GM12892 (cell line): Measurements from ENCODE around the gene PARP12. TPM values are rescaled to one million over a fixed set of nuclear protein-coding genes. Genes with fewer than 3 reads are reported as not detected.
A peak's percentile ranks its signal among the peaks of the same experiment; 100 is the strongest.
"Not testable (repeated sequence)": the region's sequence is repeated elsewhere in the genome, so short reads cannot be mapped to it uniquely, and the experiment has no call there.

Source experiments
- DNase-seq: peaks from one replicate; pipeline ENCODE4 v3.0.0; 2011; ENCODE audit not compliant: insufficient read length
- FAIRE-seq: peaks from 2 replicates; lab custom pipeline; 2011; peaks lifted over from hg19 to GRCh38; lab: Jason Lieb, UNC
- POLR2A ChIP-seq: IDR thresholded peaks from 2 replicates; pipeline ENCODE4 v1.6.1; 2011; ENCODE audit warnings: low read depth, low read length, control low read depth
- POLR2AphosphoS5 ChIP-seq: IDR thresholded peaks from 2 replicates; pipeline ENCODE4 v1.6.1; 2011; ENCODE audit warnings: low read depth, low read length, control low read depth
- TAF1 ChIP-seq: IDR thresholded peaks from 2 replicates; pipeline ENCODE4 v1.6.1; 2011; ENCODE audit warnings: low read depth, mild to moderate bottlenecking, control low read depth, low read length, borderline replicate concordance
- polyA plus RNA-seq: library from polyadenylated mRNA; unstranded; fragments of >200 nt; gene quantifications from one replicate; pipeline ENCODE4 v1.2.1, GENCODE V29; 2012; ENCODE audit warnings: missing spikeins, inconsistent platforms; ENCODE audit not compliant: missing spikeins

Gene PARP12
- polyA plus RNA-seq = 12.1 TPM

DNA sequence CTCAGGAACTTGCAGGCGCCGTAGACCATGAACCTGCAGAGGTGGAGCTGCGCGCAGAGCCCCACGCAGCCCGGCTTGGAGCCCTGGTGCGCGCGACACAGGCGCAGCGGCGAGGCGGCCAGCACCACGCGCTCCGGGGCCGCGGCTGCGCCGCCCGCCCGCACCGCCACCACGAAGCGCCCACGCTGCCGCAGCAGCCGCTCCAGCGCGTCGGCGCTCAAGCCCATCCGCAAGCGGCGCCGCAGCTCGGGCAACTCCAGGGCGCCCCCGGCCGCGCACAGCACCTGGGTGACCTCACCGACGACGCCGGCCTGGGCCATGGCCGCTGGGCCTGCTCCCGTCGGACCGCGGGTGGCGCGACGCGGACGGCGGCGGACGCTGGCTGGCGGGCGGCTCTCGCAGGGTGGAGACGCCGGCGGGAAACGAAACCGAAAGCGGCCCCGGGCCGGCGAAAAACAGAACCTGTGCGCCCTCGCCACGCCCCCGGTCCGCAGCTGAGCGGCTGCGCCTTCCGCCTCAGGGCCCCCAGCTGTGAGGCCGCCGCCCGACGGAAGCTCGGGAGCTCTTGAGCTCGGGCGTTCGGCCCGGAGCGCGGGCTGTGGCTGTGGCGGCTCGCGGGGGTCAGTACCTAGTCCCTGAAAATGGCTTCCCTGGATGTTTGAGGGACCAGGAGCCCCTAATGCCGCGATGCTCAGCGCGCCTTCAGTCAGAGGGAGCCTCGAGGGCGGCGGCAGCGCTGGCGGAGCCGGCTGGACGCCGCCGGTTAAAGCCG, at the start of gene PARP12:
PARP12 (minus strand) TSS at position 424 of the 772 bp plus-strand sequence; CDS start at position 320, 104 bp downstream.
- TF ChIP-seq POLR2AphosphoS5 (no peak), TAF1 (no peak), POLR2A (peak; percentile 66; the same call in 1 of the 2 replicates)
- DNase-seq (peak; percentile 66), FAIRE-seq (peak; percentile 70)

- FAIRE-seq, DNase-seq: not testable (repeated sequence)
Observed at GRCh38 chr7:140108777-140109176, 46.0 kb upstream of the PARP12 start.

DNA sequence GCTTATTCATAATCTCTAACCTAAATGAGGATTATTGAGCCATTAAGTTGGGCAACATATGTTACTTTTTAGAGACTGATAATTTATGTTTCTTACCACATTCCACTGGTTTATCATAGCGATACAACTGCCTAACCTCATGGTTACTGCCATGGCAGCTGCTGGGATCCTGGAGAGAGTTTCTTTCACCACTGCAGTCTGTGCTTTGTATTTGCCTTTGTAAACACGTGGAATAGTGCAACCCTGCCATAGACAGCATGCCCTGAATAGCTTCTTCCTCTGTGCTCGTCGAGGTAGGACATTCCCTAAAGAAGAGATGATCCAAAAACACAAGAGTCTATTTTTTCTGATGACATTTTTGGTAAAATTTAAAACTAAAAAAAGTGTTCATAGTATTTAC, 33.7 kb upstream of the PARP12 start:
- DNase-seq (no peak), FAIRE-seq (no peak)
- TF ChIP-seq TAF1 (no peak), POLR2A (no peak), POLR2AphosphoS5 (no peak)

DNA sequence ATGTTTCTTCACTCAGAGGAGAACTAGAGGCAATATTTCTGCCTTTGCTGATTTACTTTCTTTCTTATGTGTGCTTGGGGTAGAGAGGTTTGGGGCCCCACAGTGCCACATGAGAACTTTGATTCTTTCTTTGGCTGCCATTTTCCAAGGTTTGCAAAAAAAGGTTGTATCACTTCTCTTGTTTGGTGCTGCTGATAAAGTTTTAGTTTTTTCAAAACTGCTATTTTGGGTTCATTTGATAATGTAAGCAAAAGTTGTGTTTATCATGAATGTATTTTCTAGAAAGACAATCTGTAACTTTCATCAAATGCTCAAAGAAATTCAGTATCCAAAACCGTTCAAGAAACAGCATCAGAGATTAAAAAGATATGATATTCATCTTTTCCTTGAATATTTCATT, 30.6 kb upstream of the PARP12 start:
- no peak for FAIRE-seq
- TF ChIP-seq POLR2AphosphoS5 = no peak
- no peak for TF ChIP-seq POLR2A
- no peak for TF ChIP-seq TAF1

GRCh38 chr7:140085447-140085846, 22.7 kb upstream of the PARP12 start:
- TF ChIP-seq POLR2AphosphoS5 = no peak
- no peak for TF ChIP-seq TAF1
- TF ChIP-seq POLR2A = no peak
- no peak for DNase-seq
- no peak for FAIRE-seq

More for the DNA sequence above, 30.6 kb upstream of the PARP12 start:
- no peak for DNase-seq

DNA sequence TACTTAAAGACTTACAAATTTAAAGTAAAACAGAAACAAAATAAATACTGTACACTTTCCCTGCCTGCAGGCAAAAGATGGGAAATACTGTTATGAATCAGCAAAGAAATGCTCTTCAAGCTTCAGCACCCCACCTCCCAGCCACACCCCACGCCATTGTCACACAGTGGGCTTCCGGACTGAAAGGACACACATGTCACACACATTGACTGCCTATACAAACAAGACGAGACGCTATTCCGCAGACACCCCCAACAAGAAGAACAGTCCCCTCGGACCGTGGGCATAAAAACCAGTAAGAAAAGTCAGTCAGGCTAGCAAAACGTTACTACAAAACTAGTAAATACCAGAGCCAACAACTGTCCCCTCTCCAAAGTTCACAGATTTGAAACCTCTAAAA, 22.2 kb upstream of the PARP12 start:
- FAIRE-seq (peak; percentile 97), DNase-seq (peak; percentile 39)
- TF ChIP-seq TAF1 (no peak), POLR2AphosphoS5 (no peak)

- TF ChIP-seq POLR2AphosphoS5 (no peak), POLR2A (no peak), TAF1 (no peak)
- FAIRE-seq = peak; percentile 24
- DNase-seq = no peak
Observed at GRCh38 chr7:140084142-140084655, 21.4 kb upstream of the PARP12 start.

DNA sequence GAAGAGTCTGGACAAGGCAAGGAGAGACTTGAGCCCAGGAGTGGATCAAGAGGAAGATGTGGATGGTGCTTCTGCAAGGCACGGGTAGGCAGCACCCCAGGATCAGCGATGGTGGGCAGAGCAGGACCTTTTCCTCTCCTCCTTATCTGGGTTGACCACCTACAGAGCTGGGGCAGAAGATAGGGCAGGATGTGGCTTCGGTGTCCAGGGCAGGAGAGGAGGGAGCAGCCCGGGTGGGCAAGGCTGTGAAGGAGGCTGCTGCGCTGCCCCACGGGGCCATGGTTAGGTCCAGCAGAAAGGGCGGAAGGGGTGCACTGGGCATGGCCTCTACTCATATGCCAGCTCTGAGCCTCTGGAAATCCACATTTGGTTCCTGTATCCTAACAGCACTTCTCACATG, 20.0 kb upstream of the PARP12 start:
- TF ChIP-seq TAF1 = no peak
- no peak for TF ChIP-seq POLR2A
- no peak for TF ChIP-seq POLR2AphosphoS5
- DNase-seq (no peak), FAIRE-seq (no peak)

DNA sequence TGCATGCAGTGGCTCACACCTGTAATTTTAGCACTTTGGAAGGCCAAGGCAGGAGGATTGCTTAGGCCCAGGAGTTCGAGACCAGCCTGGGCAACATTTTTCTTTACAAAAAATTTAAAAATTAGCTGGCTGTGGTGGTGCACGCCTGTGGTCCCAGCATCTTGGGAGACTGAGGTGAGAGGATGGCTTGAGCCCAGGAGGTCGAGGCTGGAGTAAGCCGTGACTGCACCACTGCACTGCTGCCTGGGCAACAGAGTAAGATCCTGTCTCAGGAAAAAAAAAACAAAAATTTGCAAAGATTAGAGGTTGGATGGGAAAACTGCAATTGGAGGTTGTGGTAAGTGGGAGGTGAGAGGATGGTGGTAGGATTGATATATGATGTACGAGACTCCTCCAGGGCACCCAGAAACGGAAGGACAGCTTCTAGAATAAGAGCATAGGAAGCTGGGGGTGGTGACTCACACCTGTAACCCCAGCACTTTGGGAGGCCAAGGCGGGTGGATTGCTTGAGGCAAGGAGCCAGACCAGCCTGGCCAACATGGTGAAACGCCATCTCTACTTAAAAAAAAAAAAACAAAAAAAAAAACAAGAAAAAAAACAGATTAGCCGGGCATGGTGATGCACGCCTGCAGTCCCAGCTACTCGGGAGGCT, 19.1 kb upstream of the PARP12 start:
- TF ChIP-seq POLR2AphosphoS5 = no peak
- no peak for TF ChIP-seq POLR2A
- TF ChIP-seq TAF1 = no peak
- DNase-seq = no peak
- FAIRE-seq = no peak

DNA sequence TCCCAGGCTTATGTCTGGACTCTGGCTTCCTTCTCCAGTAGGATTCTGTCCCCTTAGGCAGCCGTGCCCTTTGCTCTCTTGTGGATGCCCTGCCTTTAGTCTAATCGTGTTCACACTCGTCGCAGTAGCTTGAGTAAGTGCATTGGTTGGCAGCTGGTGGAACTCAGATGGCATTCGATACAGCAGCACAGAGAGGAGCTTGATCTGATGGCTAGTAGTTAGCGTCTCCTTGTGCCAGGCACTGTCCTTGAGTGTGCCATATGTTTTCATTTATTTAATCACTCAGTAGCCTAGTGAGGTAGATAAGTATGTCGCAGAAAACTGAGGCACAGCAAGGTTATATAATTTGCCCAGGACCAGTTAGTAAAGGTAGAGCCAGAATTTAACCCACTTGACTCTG, 18.2 kb upstream of the PARP12 start:
- DNase-seq (no peak), FAIRE-seq (no peak)
- TF ChIP-seq TAF1 (no peak), POLR2AphosphoS5 (no peak), POLR2A (no peak)

DNA sequence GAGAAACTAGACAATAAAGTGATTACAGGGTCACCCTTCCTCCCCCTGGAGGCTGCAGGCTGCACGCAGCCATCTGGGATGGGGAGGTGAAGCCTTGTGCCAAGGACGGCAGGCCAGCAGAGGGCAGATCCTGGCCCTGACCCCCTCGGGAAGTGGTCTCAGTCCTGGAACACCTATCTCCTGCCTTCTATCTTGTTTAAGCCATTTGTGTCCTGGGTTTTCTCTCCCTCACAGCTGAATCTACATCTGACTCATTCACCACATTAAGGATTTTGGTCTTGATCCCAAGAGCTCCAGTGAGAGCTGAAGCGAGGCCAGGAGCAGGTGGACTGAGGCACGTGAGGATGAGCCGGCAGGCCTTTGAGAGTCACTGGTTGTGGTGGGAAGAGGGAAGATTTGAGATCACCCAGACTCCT, 16.4 kb upstream of the PARP12 start:
- TF ChIP-seq TAF1 (no peak), POLR2A (no peak), POLR2AphosphoS5 (no peak)
- FAIRE-seq = no peak
- DNase-seq = no peak

DNA sequence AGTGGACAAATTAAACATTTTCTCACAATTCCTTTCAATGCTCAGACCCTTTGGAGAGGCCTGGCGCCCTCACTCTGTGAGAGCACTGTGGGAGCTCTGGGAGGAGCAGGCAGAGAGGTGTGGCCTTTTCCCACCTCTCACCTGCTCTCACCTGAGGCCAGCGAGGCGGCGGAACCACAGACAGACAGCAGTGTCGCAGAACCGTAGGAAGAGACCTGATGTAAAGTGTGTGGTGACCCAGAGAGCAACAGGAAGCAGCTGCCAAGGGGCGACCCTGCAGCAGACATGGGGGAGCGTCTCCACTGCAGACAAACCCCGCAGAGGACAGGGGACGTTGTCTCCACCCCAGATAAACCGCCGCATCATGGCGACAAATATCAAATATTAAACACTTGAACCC, 15.6 kb upstream of the PARP12 start:
- DNase-seq (no peak), FAIRE-seq (no peak)
- TF ChIP-seq POLR2A (no peak), POLR2AphosphoS5 (no peak), TAF1 (no peak)
